ENCODE data around the gene RABGEF1. TPM values are rescaled to one million over a fixed set of nuclear protein-coding genes. Genes with fewer than 3 reads are reported as not detected.
"Not testable (repeated sequence)": the region's sequence is repeated elsewhere in the genome, so short reads cannot be mapped to it uniquely, and the experiment has no call there.

RABGEF1 gene
- total RNA-seq, 1 donor from 2014 or later = 22.9 TPM

DNA sequence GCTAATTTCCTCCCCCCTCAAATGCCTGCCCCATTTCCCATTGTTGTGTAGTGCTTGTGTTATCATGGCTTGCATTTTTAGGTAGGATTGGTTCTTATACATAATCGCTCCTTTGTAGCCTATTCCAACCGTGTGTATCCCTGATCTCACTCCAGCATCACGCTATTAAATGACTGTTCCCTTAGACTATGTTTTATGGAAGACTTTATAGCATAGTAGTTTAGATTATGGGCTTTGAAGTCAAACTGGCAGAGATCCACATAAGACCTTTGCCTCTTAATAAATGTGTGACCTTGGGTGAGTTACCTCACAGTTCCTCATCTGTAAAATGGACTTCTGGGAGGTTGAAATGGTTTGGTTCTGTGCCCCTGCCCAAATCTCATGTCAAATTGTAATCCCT, 5.4 kb upstream of the RABGEF1 start:
- intact Hi-C loops (cut with micrococcal nuclease) = no loop called here

DNA sequence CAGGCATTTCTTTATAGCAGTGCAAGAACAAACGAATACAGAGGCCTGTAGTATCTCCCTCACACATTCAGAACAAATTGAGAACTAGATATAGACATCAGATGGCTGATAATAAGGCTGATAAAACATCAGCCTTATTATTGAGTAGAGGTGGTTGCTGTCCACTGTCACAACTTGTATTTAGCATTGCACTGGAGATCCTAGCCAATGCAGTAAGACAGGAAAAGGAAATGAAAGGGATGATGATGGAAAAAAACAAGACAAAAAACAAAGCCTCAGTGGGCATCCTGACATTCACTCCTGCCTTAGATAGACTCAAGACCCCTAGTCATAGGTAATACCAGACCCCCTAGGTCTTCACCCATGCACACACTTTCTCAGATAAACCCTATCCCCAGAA, 4.7 kb upstream of the RABGEF1 start:
- intact Hi-C loops (cut with micrococcal nuclease) = no loop called here

DNA sequence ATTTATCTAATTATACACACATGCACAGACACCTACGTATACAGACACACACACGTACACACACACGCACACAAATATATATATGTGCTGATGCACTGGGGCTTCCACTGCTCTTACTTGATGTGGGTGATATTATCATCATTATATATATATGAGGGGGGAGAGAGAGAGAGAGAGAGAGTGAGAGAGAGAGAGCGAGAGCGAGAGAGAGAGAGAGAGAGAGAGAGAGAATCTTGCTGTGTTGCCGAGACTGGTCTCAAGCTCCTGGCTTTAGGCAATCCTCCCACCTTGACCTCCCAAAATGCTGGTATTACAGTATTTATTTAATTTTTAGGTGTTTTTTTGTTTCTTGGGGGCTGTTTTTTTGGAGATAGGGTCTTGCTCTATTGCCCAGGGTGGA, 3.6 kb upstream of the RABGEF1 start:
- intact Hi-C loops (cut with micrococcal nuclease) = no loop called here

DNA sequence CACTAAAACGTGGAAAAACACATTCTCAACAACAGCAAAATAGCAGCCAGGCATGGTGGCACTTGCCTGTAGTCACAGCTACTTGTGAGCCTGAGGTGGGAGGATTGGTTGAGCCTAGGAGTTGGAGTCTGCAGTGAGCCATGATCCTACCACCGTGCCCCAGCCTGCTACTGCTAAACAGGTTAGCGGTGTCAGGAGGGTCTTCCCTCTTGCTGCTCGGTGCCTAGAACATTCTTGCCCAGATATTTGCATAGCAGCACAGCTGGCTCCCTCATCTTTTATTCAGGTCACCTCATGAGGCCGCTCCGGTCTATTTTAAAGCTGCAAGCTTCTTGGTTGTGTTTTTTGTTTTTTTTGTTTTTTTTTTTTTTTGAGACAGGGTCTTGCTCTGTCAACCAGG, 2.9 kb upstream of the RABGEF1 start:
- intact Hi-C loops (cut with micrococcal nuclease) = no loop called here

DNA sequence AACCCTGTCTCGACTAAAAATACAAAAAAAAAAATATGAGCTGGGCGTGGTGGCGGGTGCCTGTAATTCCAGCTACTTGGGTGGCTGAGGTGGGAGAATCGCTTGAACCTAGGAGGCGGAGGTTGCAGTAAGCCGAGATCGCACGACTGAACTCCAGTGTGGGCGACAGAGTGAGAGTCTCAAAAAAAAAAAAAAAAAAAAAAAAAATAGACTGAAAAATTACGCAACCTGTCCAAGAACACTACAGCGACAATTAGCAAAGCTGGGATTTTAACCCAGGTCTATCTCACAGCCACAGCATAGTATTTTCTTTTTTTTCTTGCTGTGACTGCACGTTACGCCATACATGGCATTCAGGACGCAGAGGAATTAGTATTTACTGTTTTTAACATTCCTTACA, 1.1 kb upstream of the RABGEF1 start:
- intact Hi-C loops (cut with micrococcal nuclease) = no loop called here

DNA sequence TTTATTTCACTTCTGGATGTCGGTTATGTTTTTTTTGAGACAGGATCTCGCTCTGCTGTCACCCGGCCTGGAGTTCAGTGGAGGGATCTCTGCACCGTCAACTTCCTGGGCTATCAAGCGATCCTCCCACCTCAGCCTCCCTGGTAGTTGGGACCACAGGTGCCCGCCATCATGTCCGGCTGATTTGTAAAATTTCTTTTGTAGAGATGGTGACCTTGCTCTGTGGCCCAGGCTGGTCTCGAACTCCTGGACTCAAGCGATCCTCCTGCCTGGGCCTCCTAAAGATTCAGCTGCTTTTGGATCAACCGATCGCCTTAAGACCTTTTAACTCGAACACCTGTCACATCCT, 606 bp upstream of the RABGEF1 start:
- intact Hi-C loops (cut with micrococcal nuclease) = loop anchor here (1.0 to 5.0 kb wide), 13 partner anchors 58 to 867 kb away; partner anchors contain the start of genes ASL, KCTD7, SBDS and TMEM248

DNA sequence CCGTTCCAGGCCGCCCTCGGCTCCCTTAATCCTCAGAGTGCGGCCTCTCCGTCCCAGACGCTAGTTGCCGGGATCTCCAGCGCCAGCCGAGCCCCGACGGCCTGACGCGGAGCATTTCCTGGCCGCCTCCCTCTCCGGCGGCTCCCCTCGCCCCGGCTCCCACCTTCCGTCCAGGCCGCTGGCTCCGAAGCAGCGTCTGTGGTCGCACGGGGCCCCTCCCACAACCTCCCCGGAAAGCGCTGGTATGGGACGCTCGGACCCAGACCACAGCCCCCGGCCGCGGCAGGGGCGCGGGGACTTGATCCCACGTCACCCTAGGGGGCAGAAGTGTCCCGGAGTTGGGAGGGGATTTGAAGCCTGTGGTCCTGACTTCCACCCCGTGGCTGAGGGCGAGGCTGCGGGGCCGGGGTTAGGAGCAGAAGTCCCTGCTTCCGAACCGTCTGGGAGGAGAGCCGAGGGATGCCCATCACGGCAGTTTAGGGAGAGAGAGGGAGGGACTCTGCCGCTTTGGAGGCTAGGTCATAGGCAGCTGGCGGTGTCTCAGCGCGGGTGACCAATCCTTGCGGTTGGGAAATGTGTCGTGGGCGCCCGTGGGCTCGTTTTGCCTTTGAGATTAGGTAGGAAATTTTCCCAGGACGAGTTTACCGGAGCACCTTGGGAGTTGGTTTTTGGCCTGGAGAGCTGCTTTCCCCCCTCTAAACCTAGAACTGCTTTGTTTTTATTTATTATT, 612 bp downstream of the RABGEF1 start:
- intact Hi-C loops (cut with micrococcal nuclease) = loop anchor here (1.0 to 5.0 kb wide), 14 partner anchors 59 to 868 kb away; partner anchors contain the start of genes ASL, GUSB, KCTD7 and SBDS

DNA sequence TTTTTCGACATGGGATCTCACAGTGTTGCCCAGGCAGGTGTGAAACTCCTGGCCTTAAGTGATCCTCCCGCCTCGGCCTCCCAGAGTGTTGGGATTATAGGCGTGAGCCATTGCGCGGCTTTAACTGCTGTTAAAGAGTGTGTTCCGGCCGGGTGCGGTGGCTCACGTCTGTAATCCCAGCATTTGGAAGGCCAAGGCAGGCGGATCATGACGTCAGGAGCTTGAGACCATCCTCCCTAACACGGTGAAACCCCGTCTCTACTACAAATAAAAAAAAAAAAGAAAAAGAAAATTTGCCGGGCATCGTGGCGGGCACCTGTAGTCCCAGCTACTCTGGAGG, 1.1 kb downstream of the RABGEF1 start:
- intact Hi-C loops (cut with micrococcal nuclease) = loop anchor here (1.0 to 5.0 kb wide), 4 partner anchors 184 to 869 kb away; partner anchors contain the start of genes GUSB and VKORC1L1

DNA sequence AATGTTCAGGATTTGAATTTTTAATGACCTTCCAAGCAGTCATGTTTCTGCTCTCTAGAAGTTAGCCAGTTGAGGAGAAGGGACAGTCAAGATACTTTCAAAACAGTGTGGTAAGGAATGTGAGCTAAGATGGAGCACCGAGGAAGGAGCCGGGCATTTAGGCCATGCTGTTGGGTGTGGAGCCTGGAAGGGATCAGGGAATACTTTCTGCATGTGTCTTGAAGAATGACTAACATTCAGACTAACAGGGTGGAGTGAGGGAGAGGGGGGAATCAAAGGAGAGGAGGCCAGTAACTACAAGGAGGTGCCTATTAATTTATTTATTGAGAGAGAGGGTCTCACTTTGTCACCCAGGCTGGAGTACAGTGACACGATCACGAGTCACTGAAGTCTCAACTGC, 1.8 kb downstream of the RABGEF1 start:
- intact Hi-C loops (cut with micrococcal nuclease) = loop anchor here (5.0 kb wide), 2 partner anchors 185 to 560 kb away; no protein-coding TSS in a partner anchor

DNA sequence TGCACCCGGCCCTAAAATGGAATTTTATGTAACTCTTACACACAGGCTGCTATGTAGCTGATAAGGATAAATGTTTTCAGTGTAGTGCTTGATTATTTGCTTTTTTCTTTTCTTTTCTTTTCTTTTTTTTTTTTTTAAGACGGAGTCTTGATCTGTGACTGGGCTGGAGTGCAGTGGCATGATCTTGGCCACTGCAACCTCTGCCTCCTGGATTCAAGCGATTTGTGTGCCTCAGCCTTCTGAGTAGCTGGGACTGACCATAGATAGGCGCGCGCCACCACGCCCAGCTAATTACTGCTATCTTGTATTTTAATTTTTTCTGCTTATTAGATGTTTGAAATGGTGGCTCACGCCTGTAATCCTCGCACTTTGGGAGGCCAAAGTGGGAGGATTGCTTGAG, 3.4 kb downstream of the RABGEF1 start:
- intact Hi-C loops (cut with micrococcal nuclease) = loop anchor here (5.0 kb wide), 2 partner anchors 187 to 558 kb away; no protein-coding TSS in a partner anchor

DNA sequence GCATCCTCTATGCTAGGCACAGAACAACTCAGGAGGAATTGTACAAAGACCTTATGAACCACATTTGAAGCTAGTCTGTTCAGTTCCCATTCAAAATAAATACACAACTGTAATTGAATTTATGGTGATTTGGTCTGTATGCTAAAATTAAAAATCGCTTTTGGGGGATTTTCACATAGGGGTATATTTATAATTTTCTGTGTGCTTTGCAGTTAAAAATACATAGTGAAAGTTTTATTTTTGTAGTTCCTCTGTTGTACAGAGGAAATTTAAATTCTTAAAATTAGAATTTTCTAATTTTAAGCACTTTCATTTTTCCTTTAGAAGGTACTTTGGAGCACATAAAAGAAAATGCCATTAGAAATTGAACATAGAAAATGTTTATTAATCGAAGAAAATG, 6.9 kb downstream of the RABGEF1 start:
- intact Hi-C loops (cut with micrococcal nuclease) = no loop called here

DNA sequence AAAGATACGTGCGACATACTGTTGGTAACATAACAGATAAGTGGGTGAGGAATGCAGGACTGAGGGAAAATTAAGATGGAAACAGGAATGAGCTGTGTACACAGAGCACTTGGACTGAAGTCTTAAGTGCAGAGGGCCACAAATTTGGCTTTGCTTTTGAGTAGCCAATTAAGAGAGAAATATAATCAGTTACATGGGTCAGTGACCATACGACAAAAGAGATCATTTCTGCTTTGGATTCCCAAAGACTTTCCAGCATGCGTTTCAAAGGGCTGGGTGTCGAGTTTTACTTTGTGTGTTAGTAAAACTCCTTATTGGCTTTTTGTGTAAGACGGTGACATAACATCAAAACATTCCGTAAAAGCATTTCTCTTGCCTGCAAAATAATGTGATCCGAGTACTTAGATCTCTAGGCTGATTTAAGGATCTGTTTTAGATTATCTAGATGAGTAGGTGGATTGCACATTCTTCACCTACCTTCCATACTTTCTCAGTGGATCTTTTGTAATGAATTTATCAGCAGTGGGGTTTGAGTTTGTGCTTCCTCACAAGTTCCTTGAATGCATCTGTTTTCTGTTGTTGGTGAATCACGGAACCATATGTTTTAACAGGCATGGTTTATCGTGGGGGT, 7.5 kb downstream of the RABGEF1 start:
- intact Hi-C loops (cut with micrococcal nuclease) = no loop called here

DNA sequence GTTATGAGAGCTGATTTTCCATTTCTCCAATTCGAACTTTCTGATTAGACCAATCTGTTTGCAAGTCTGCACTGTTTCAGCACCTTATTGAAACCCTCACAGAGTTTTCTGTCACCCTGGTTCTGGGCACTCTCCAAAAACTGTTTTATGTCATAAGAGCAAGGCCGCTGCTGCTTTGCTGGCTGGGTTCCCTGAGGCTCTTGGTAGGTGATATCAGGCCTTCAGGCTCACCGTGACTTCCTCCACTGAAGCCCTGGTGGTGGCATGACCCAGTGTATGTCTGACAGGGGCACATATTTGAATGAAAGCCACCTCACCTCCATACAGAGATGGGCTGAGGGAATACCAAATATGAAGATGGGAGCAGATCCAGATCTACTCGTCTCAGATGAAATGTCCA, 8.3 kb downstream of the RABGEF1 start:
- intact Hi-C loops (cut with micrococcal nuclease) = no loop called here

DNA sequence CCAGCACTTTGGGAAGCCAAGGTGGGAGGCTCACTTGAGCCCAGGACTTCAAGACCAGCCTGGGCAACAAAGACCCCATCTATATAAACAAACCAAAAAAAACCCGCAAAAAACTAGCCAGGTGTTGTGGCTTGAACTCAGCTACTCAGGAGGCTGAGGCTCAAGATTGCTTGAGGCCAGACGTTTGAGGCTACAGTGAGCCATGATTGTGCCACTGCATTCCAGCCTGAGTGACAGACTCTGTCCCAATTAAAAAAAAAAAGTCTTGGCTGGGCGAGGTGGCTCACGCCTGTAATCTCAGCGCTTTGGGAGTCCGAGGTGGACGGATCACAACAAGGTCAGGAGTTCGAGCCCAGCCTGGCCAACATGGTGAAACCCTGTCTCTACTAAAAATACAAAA, 11.4 kb downstream of the RABGEF1 start:
- intact Hi-C loops (cut with micrococcal nuclease) = no loop called here

DNA sequence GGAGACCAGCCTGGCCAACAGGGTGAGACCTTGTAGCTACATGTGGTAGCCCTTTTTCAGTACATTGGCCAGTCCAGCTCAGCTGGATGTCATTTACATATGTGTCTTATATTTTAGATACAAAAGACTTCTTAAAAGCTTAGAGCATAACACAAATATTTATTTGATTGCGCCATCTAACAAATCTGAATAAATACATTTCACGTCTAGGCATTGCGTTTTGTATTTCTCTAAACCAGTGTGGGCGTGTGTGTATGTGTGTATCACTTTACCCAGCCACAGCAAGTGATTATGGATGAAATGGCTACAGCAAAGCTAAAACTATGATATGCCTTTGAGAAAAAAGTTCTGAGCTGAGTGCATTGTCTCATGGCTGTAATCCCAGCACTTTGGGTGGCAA, 14.0 kb downstream of the RABGEF1 start:
- intact Hi-C loops (cut with micrococcal nuclease) = no loop called here

DNA sequence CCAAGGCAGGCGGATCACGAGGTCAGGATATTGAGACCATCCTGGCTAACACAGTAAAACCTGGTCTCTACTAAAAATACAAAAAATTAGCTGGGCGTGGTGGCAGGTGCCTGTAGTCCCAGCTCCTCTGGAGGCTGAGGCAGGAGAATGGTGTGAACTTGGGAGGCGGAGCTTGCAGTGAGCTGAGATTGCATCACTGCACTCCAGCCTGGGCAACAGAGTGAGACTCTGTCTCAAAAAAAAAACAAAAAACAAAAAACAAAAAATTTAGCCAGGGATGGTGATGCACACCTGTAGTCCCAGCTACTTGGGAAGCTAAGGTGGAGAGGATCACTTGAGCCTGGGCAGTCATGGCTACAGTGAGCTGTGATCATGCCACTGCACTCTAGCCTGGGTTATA, 14.5 kb downstream of the RABGEF1 start:
- intact Hi-C loops (cut with micrococcal nuclease) = not testable (repeated sequence)

DNA sequence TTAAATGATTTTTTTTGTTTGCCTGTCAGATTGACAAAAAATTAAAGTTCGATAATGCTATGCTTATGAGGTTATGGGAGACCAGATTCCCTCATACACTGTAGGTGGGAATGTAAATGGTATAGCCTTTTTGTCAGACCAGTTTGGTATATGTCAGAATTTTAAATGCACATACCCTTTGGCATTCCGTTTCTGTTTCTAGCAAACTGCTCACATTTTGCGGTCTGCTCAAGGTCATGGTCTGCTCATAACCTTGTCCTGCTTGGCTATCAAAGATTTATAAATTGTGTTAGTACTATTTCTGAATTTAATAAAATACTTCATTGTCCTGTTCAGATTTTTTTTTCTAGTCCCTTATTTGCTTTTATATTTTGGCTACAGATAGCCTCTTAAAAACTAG, 15.7 kb downstream of the RABGEF1 start:
- intact Hi-C loops (cut with micrococcal nuclease) = not testable (repeated sequence)

DNA sequence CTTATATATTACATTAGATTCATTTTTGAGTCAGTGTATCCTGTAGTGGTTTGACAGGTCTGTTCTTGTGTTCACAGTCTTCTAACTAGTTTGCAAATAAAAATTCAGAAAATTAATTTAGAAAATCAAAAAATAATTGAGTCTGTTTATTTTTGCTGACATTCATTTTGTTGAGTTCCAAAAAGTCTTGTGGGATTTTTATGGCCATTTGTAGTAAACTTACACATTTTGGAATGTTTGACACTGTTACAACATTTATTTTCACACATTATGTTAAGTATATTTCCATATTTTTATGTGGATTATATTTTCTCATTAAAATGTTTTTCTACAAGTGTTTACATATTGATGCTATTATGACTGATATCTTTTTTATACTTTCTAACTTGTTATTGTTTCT, 16.4 kb downstream of the RABGEF1 start:
- intact Hi-C loops (cut with micrococcal nuclease) = no loop called here

DNA sequence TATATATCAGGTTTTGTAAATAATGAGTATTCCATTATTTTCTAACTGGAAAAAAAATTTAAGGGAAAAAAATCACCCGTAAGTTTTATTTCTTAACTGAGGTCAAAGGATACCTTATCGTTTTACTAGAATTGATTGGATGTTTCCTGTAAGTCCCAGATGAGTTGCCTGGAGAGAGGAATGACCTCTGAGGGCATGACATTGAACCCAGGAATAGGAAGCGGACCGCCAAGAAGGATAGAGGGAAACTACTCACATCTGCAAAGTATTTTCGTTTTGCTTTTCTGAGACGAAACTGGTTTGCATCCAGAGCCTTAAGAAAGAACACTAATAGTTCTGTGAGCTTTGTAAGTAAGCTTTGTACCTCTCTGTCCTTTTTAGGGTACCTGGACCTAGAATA, 17.4 kb downstream of the RABGEF1 start:
- intact Hi-C loops (cut with micrococcal nuclease) = no loop called here

DNA sequence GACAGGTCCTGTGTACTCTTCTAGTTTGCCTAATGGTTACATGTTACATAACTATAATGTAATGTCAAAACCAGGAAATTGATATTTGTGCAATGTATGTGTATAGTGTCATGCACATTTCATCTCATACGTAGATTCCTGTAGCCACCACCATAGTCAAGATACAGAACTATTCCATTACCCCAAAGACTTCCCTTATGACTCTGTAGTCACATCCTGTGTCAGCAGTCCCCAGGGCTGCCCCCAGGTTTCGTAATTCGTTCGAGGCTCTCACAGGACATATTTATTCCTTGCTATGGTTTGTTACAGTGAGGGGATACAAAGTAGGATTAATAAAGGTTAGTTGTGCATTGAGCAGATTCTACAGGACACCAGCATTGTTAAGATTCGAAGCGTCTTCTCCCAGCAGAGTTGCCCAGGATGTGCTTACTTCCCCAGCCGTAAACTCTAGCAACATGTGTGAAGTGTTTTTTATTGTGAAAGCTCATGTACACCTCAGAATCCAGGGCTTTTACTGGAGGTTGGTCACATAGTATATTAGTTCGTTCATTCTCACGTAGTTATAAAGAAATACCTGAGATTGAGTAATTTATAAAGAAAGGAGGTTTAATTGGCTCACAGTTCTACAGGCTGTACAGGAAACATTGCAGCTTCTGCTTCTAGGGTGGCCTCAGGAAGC, 18.6 kb downstream of the RABGEF1 start:
- intact Hi-C loops (cut with micrococcal nuclease) = no loop called here

DNA sequence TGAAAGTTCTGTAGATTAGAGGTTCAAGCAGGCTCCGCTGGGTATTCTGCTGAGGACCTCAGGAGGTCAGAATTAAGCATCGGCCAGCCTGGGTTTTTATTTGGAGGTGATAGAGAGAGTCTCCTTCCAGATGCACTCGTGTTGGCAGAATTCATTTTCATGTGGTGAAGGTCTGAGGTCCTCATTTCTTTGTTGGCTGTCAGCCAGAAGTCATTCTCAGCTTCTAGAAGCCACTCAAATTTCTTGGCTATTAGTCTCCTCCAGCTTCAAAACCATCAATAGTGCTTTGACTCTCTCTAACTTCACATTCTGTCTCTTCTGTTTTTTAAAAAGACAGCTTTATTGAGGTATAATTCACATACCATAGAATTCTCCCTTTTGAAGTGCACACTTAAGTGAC, 22.6 kb downstream of the RABGEF1 start:
- intact Hi-C loops (cut with micrococcal nuclease) = not testable (repeated sequence)

DNA sequence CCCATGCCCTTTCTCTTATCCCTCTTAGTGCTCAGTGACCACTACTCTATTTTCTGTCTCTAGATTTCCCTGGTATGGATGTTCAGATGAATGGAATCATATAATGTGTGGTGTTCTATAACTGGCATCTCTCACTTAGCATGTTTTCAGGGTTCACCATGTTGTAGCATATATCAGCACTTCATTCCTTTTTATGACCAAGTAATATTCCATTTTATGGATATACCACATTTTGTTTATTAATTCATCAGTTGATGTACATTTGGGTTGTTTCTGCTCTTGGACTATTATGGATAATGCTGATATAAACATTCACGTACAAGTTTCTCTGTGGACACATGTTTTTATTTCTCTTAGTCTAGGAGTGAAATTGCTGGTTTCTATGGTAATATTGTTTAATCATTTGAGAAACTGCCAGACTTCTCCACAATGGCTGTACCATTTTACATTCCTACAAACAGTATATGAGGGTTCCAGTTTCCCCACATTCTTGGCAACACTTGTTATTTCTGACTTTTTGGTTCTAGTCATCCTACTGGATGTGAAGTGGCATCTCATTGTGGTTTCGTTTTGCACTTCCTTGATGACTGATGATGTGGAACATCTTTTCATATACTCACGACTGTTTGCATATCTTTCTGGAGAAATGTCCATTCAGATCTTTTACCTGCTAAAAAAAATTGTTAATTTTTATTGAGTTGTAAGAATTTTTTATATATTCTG, 23.3 kb downstream of the RABGEF1 start:
- intact Hi-C loops (cut with micrococcal nuclease) = not testable (repeated sequence)

Measured in T-helper 1 cell treated with Interleukin-12 subunit alpha and Interleukin-12 subunit beta and Interleukin-4 antibody, amounts not matched to agents 30 ng/mL and 1 ng/mL, for 36 hours (primary cell).